Trophoblast cell (in vitro differentiated cells and primary cell): Measurements from ENCODE around the gene VWA5B1.

Experiments
- DNase-seq, 2 donors: peaks; one replicate each; pipeline ENCODE4 v3.0.0-alpha.2; 2016
- H2AFZ ChIP-seq: 2 replicates; pipeline ENCODE4 v1.6.1; 2013; ENCODE audit warnings: low read length, moderate library complexity, mild to moderate bottlenecking; ENCODE audit not compliant: insufficient read depth, poor library complexity
- H2AK5ac ChIP-seq: 2 replicates; pipeline ENCODE4 v1.6.1; 2013; ENCODE audit warnings: mild to moderate bottlenecking, low read length
- H2BK120ac ChIP-seq: 2 replicates; pipeline ENCODE4 v1.6.1; 2013; ENCODE audit warnings: low read length, mild to moderate bottlenecking, moderate library complexity; ENCODE audit not compliant: insufficient read depth, poor library complexity
- H2BK12ac ChIP-seq: 2 replicates; pipeline ENCODE4 v1.6.1; 2013; ENCODE audit warnings: mild to moderate bottlenecking, low read length, moderate library complexity
- H2BK5ac ChIP-seq: 2 replicates; pipeline ENCODE4 v1.6.1; 2013; ENCODE audit warnings: low read length, low read depth, moderate library complexity, mild to moderate bottlenecking; ENCODE audit not compliant: poor library complexity
- H3K14ac ChIP-seq: 2 replicates; pipeline ENCODE4 v1.6.1; 2013; ENCODE audit warnings: mild to moderate bottlenecking, low read length
- H3K18ac ChIP-seq: 2 replicates; pipeline ENCODE4 v1.6.1; 2013; ENCODE audit warnings: mild to moderate bottlenecking, low read length
- H3K23ac ChIP-seq: 2 replicates; pipeline ENCODE4 v1.6.1; 2013; ENCODE audit warnings: low read length
- H3K27ac ChIP-seq: 2 replicates; pipeline ENCODE4 v1.5.1; 2013; ENCODE audit warnings: low read depth, mild to moderate bottlenecking, inconsistent platforms, low read length, moderate library complexity
- H3K27me3 ChIP-seq: 2 replicates; pipeline ENCODE4 v1.6.1; 2013; ENCODE audit warnings: inconsistent platforms, mild to moderate bottlenecking, low read length, moderate library complexity; ENCODE audit not compliant: insufficient read depth
- H3K36me3 ChIP-seq, 2 experiments: 1 replicate in 1 of 2; 2 replicates in 1 of 2; pipeline ENCODE4 v1.6.1; 2013; ENCODE audit warnings: low read length in 2 of 2, mild to moderate bottlenecking in 2 of 2, moderate library complexity in 1 of 2; ENCODE audit not compliant: insufficient read depth in 2 of 2, control insufficient read depth in 1 of 2
- H3K4ac ChIP-seq: 2 replicates; pipeline ENCODE4 v1.6.1; 2013; ENCODE audit warnings: low read depth, mild to moderate bottlenecking, low read length, moderate library complexity
- H3K4me1 ChIP-seq, 2 experiments: 1 replicate in 1 of 2; 2 replicates in 1 of 2; pipeline ENCODE4 v1.6.1; 2013; ENCODE audit warnings: low read length in 2 of 2, mild to moderate bottlenecking in 2 of 2, moderate library complexity in 1 of 2; ENCODE audit not compliant: insufficient read depth in 2 of 2, control insufficient read depth in 1 of 2
- H3K4me2 ChIP-seq: 2 replicates; pipeline ENCODE4 v1.6.1; 2013; ENCODE audit warnings: inconsistent platforms, mild to moderate bottlenecking, low read length, moderate library complexity
- H3K4me3 ChIP-seq: 2 replicates; pipeline ENCODE4 v1.5.1; 2013; ENCODE audit warnings: mild to moderate bottlenecking, low read depth, low read length, inconsistent platforms
- H3K79me1 ChIP-seq: one replicate; pipeline ENCODE4 v1.6.1; 2013; ENCODE audit warnings: low read length
- H3K79me2 ChIP-seq: 2 replicates; pipeline ENCODE4 v1.6.1; 2013; ENCODE audit warnings: low read length, mild to moderate bottlenecking; ENCODE audit not compliant: control insufficient read depth, insufficient read depth, poor library complexity
- H3K9ac ChIP-seq: 2 replicates; pipeline ENCODE4 v1.6.1; 2013; ENCODE audit warnings: mild to moderate bottlenecking, low read length
- H3K9me3 ChIP-seq: 2 replicates; pipeline ENCODE4 v1.6.1; 2013; ENCODE audit warnings: low read depth, mild to moderate bottlenecking, control low read depth, inconsistent platforms, low read length; ENCODE audit not compliant: insufficient read depth
- H4K12ac ChIP-seq: 2 replicates; pipeline ENCODE4 v1.6.1; 2013; ENCODE audit warnings: low read depth, mild to moderate bottlenecking, low read length, moderate library complexity
- H4K8ac ChIP-seq: 2 replicates; pipeline ENCODE4 v1.6.1; 2013; ENCODE audit warnings: low read depth, mild to moderate bottlenecking, low read length, moderate library complexity
- H4K91ac ChIP-seq: one replicate; pipeline ENCODE4 v1.6.1; 2013; ENCODE audit warnings: low read depth, mild to moderate bottlenecking, low read length, moderate library complexity
- WGBS: extraction: QIAGEN DNeasy Blood & Tissue Kit; methylation state at CpG from one replicate; pipeline ENCODE4 v1.1.7; 2013; ENCODE audit warnings: missing lambda C conversion rate; ENCODE audit not compliant: insufficient read length, insufficient coverage; ENCODE audit errors: extremely low coverage; 5-methylcytosine and 5-hydroxymethylcytosine counted together

VWA5B1 gene

GRCh38 chr1:20354610-20355009 is 63.9 kb downstream of the VWA5B1 start:
- no peak overlapping the region for H4K12ac ChIP-seq

DNA sequence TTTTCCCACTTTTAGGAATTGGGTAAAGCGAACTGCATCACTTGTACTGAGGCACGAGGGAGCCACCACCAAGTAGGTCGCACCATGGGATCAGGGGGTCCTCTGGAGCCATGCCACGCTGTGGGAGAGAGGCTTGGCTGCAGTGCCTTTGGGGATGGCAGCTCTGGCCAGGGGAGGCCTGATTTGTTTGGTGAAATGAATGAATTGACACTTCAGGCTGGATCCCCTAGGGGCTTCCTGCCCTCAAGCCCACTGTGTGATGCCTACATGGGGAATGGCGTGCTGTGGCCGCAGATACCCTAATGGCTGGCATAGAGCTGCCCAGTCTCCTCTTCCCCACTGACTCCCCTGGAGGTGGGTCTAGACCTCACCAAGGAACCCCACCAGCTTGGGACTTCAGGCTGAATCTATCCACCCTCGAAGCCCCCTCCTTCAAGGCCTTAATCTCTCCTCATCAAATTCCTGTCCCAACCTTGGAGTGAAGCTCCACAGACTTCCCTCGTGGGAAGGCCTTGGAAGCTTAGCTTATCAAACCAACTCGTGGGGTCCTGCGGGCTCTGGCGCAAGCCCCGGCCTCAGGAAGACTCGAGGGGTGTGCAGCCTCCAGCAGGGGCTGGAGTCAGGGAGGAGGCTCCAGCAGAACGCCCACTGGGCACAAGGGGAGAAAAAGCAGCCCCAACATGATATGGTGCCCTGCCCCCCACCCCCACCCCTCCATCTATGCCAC is 64.6 kb downstream of the VWA5B1 start:
- no peak overlapping the region for H3K14ac ChIP-seq
- no peaks in the 10 kb centered on the region for H3K79me1 ChIP-seq
- no peak overlapping the region for H3K9ac ChIP-seq
- DNase-seq, result no peak
- H3K4ac ChIP-seq, result no peak overlapping the region
- no peak overlapping the region for H4K12ac ChIP-seq
- no peak overlapping the region for H3K27ac ChIP-seq
- peaks cover 3 to 5% of the 10 kb centered on the region in 2 experiments for H3K4me1 ChIP-seq
- no peak overlapping the region for H4K91ac ChIP-seq
- H2BK12ac ChIP-seq, result no peak overlapping the region
- WGBS, result no CpG with 5 or more reads among the region's 14 CpGs
- H3K18ac ChIP-seq, result no peak overlapping the region
- no peaks in the 10 kb centered on the region for H3K36me3 ChIP-seq
- no peaks in the 10 kb centered on the region for H3K27me3 ChIP-seq
- H2AK5ac ChIP-seq, result no peak overlapping the region
- no peaks in the 10 kb centered on the region for H3K79me2 ChIP-seq
- no peak overlapping the region for H3K4me2 ChIP-seq
- no peak overlapping the region for H2BK120ac ChIP-seq
- H3K9me3 ChIP-seq, result no peaks in the 10 kb centered on the region
- H4K8ac ChIP-seq, result no peak overlapping the region
- H2AFZ ChIP-seq, result no peak overlapping the region
- no peak overlapping the region for H3K23ac ChIP-seq
- H3K4me3 ChIP-seq, result no peak overlapping the region
- no peak overlapping the region for H2BK5ac ChIP-seq

More at GRCh38 chr1:20354610-20355009, 63.9 kb downstream of the VWA5B1 start:
- no peak overlapping the region for H3K4me3 ChIP-seq
- no peaks in the 10 kb centered on the region for H3K79me1 ChIP-seq
- no peak overlapping the region for H3K9ac ChIP-seq
- WGBS, result no CpG with 5 or more reads among the region's 4 CpGs
- H3K27me3 ChIP-seq, result no peaks in the 10 kb centered on the region
- no peak overlapping the region for H2BK120ac ChIP-seq
- no peak overlapping the region for H2BK12ac ChIP-seq
- peaks cover 3 to 5% of the 10 kb centered on the region in 2 experiments for H3K4me1 ChIP-seq
- H3K14ac ChIP-seq, result no peak overlapping the region
- no peaks in the 10 kb centered on the region for H3K9me3 ChIP-seq
- no peak overlapping the region for H4K91ac ChIP-seq
- H3K4ac ChIP-seq, result no peak overlapping the region
- H3K36me3 ChIP-seq, result no peaks in the 10 kb centered on the region
- no peak overlapping the region for H3K4me2 ChIP-seq
- H3K79me2 ChIP-seq, result no peaks in the 10 kb centered on the region
- DNase-seq, result no peak
- no peak overlapping the region for H3K27ac ChIP-seq
- H2BK5ac ChIP-seq, result no peak overlapping the region
- H4K8ac ChIP-seq, result no peak overlapping the region
- H3K23ac ChIP-seq, result no peak overlapping the region
- H3K18ac ChIP-seq, result no peak overlapping the region
- H2AK5ac ChIP-seq, result no peak overlapping the region
- H2AFZ ChIP-seq, result no peak overlapping the region

GRCh38 chr1:20355828-20356735 is 65.4 kb downstream of the VWA5B1 start:
- Histone ChIP-seq H3K18ac (no peak overlapping the region), H4K91ac (no peak overlapping the region), H3K79me1 (no peaks in the 10 kb centered on the region), H2BK120ac (no peak overlapping the region), H3K4me1 (peaks cover 3 to 5% of the 10 kb centered on the region in 2 experiments), H3K14ac (no peak overlapping the region), H3K9me3 (no peaks in the 10 kb centered on the region), H3K27me3 (no peaks in the 10 kb centered on the region), H3K27ac (no peak overlapping the region), H3K4me2 (no peak overlapping the region), H3K36me3 (no peaks in the 10 kb centered on the region), H4K8ac (no peak overlapping the region), H4K12ac (no peak overlapping the region), H3K79me2 (no peaks in the 10 kb centered on the region), H2BK5ac (no peak overlapping the region), H3K4ac (no peak overlapping the region), H3K4me3 (no peak overlapping the region), H2BK12ac (no peak overlapping the region), H2AFZ (no peak overlapping the region), H3K9ac (no peak overlapping the region), H3K23ac (no peak overlapping the region), H2AK5ac (no peak overlapping the region)
- WGBS, result no CpG with 5 or more reads among the region's 9 CpGs
- DNase-seq, result no peak

DNA sequence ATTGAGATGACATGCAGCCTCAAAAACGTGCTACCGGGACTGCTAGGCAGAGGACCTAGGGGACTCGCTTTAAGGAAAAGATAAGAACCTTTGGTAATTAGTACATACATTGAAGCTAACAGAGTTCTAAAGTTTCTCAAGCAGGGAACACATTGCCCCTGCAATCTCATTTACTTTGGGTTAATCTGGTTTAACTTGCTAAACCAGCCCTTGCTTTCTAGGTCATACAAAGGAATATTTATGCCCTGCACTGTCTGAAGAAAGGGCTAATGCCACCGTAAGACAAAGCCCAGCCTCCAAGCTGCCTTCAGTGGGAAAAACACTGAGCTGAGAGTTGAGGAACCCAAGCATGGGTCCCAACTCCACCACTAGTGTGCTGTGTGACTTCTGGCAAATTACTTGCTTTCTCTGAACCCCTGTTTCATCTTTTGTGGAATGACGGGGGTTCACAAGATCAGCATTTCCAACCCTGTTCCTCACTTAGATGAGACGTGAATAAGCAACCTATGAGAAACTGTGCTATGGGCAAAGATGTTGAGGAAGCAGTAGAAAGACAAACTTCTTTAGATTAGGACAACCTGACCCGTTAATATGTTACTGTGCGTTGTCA is 66.3 kb downstream of the VWA5B1 start:
- peaks cover 3 to 5% of the 10 kb centered on the region in 2 experiments for H3K4me1 ChIP-seq
- no peak overlapping the region for H3K4me2 ChIP-seq
- no peak overlapping the region for H3K14ac ChIP-seq
- WGBS, result no CpG with 5 or more reads among the region's 8 CpGs
- H3K4me3 ChIP-seq, result no peak overlapping the region
- no peak overlapping the region for H4K12ac ChIP-seq
- no peak overlapping the region for H3K18ac ChIP-seq
- no peak overlapping the region for H2BK12ac ChIP-seq
- H4K8ac ChIP-seq, result no peak overlapping the region
- H2AFZ ChIP-seq, result no peak overlapping the region
- H2AK5ac ChIP-seq, result no peak overlapping the region
- no peaks in the 10 kb centered on the region for H3K79me2 ChIP-seq
- H4K91ac ChIP-seq, result no peak overlapping the region
- H3K9me3 ChIP-seq, result no peaks in the 10 kb centered on the region
- H3K9ac ChIP-seq, result no peak overlapping the region
- no peak overlapping the region for H2BK5ac ChIP-seq
- H3K79me1 ChIP-seq, result no peaks in the 10 kb centered on the region
- no peak overlapping the region for H3K23ac ChIP-seq
- no peaks in the 10 kb centered on the region for H3K27me3 ChIP-seq
- no peak overlapping the region for H2BK120ac ChIP-seq
- H3K27ac ChIP-seq, result no peak overlapping the region
- no peak overlapping the region for H3K4ac ChIP-seq
- no peaks in the 10 kb centered on the region for H3K36me3 ChIP-seq
- peak in 1 of 2 donors; percentile 74 for DNase-seq
